GM12878 (cell line): ENCODE results near the gene PGLYRP2.
"Not testable (repeated sequence)": the region's sequence is repeated elsewhere in the genome, so short reads cannot be mapped to it uniquely, and the experiment has no call there.

ENCODE experiments used
- BCL3 ChIP-seq: IDR thresholded peaks from 2 replicates; pipeline ENCODE4 v1.6.1; 2011; ENCODE audit warnings: borderline replicate concordance, low read depth, mild to moderate bottlenecking, moderate library complexity, low read length; ENCODE audit not compliant: insufficient read depth, poor library complexity, severe bottlenecking
- CBFB ChIP-seq: IDR thresholded peaks from 2 replicates; pipeline ENCODE4 v1.6.1; 2016; ENCODE audit warnings: antibody characterized with exemption, low read depth
- EP300 ChIP-seq, 2 experiments: fragments of 150-350 bp in 1 of 2; IDR thresholded peaks; 2 replicates each; pipeline ENCODE4 v1.6.1; 2011 to 2012; ENCODE audit warnings: low read depth in 2 of 2, low read length in 2 of 2, borderline replicate concordance in 1 of 2, improper control_type of control experiment in 1 of 2, inconsistent platforms in 1 of 2; ENCODE audit not compliant: control insufficient read depth in 1 of 2
- HDAC2 ChIP-seq: fragments of 200-600 bp; sonication (generic); IDR thresholded peaks from 2 replicates; pipeline ENCODE4 v1.6.1; 2017
- PKNOX1 ChIP-seq: fragments of 450-650 bp; IDR thresholded peaks from 2 replicates; pipeline ENCODE4 v1.6.1; 2016; ENCODE audit warnings: mild to moderate bottlenecking
- POLR2A ChIP-seq: IDR thresholded peaks from 2 replicates; pipeline ENCODE4 v1.6.1; 2011; ENCODE audit warnings: low read depth, mild to moderate bottlenecking, low read length
- POLR2AphosphoS5 ChIP-seq: IDR thresholded peaks from 2 replicates; pipeline ENCODE4 v1.6.1; 2011; ENCODE audit warnings: mild to moderate bottlenecking, low read length, inconsistent platforms
- TCF12 ChIP-seq: IDR thresholded peaks from 2 replicates; pipeline ENCODE4 v1.6.1; 2011; ENCODE audit warnings: low read depth, mild to moderate bottlenecking, low read length
- ZNF384 ChIP-seq: IDR thresholded peaks from 2 replicates; pipeline ENCODE4 v1.6.1; 2012; ENCODE audit warnings: low read depth, mild to moderate bottlenecking, low read length, improper control_type of control experiment, borderline replicate concordance

GRCh38 chr19:15480996-15481395 lies 1.7 kb upstream of the PGLYRP2 start:
- TF ChIP-seq HDAC2; POLR2A; ZNF384; EP300 (IDR thresholded peaks at IDR 0.05; ENCODE audit: borderline replicate concordance in 1 of 2, control insufficient read depth in 1 of 2, low read depth in 2 of 2, low read length in 2 of 2); BCL3; CBFB; PKNOX1; TCF12; POLR2AphosphoS5: not testable (repeated sequence)
